Stomach smooth muscle (tissue), 2 donors: ENCODE data around the gene NR4A2.

ENCODE experiments used
- H3K27ac ChIP-seq: one replicate; pipeline ENCODE4 v1.7.0; 2013; ENCODE audit warnings: mild to moderate bottlenecking, low read length, inconsistent platforms
- H3K27me3 ChIP-seq, 2 donors: one replicate each; pipeline ENCODE4 v1.7.0; 2013; ENCODE audit warnings: low read length in 2 of 2; ENCODE audit not compliant: insufficient read depth in 2 of 2, control insufficient read depth in 1 of 2
- H3K36me3 ChIP-seq, 2 donors: one replicate each; pipeline ENCODE4 v1.7.0; 2013; ENCODE audit warnings: low read length in 2 of 2; ENCODE audit not compliant: control insufficient read depth in 2 of 2, insufficient read depth in 2 of 2
- H3K4me1 ChIP-seq: one replicate; pipeline ENCODE4 v1.7.0; 2013; ENCODE audit warnings: low read length; ENCODE audit not compliant: control insufficient read depth, insufficient read depth
- H3K4me3 ChIP-seq, 2 donors: one replicate each; pipeline ENCODE4 v1.7.0; 2013; ENCODE audit warnings: low read length in 2 of 2
- H3K9ac ChIP-seq, 2 donors: one replicate each; pipeline ENCODE4 v1.7.0; 2013; ENCODE audit warnings: low read length in 2 of 2, mild to moderate bottlenecking in 1 of 2
- H3K9me3 ChIP-seq, 2 donors: one replicate each; pipeline ENCODE4 v1.7.0; 2013; ENCODE audit warnings: low read length in 2 of 2; ENCODE audit not compliant: control insufficient read depth in 2 of 2
- donor health status: healthy.
- donor health status: Pancreatic carcinoma.

NR4A2 gene

GRCh38 chr2:156332534-156333273 lies at the start of gene NR4A2:
TSS of gene NR4A2 (minus strand) at chr2:156332721. CDS start at chr2:156330186, 2,535 bp downstream.
- Histone ChIP-seq H3K36me3 (peaks cover 0 to 6% of the 10 kb centered on the region in 2 donors), H3K9ac (peak within 1 kb of the TSS; percentile 94 to 95), H3K9me3 (no peaks in the 10 kb centered on the region), H3K4me1 (peaks cover 26% of the 10 kb centered on the region), H3K4me3 (peak within 1 kb of the TSS; percentile 91), H3K27me3 (peaks cover 0 to 19% of the 10 kb centered on the region in 2 donors), H3K27ac (peak within 1 kb of the TSS; percentile 99)

GRCh38 chr2:156380117-156380645 lies 47.7 kb upstream of the NR4A2 start:
- Histone ChIP-seq H3K9ac (no peak overlapping the region), H3K36me3 (no peaks in the 10 kb centered on the region), H3K27me3 (no peaks in the 10 kb centered on the region), H3K9me3 (no peaks in the 10 kb centered on the region), H3K4me3 (no peak overlapping the region), H3K4me1 (no peaks in the 10 kb centered on the region), H3K27ac (no peak overlapping the region)

GRCh38 chr2:156379714-156380113 lies 47.2 kb upstream of the NR4A2 start:
- Histone ChIP-seq H3K4me3 (no peak overlapping the region), H3K9ac (no peak overlapping the region), H3K27ac (no peak overlapping the region), H3K9me3 (no peaks in the 10 kb centered on the region), H3K27me3 (no peaks in the 10 kb centered on the region), H3K4me1 (no peaks in the 10 kb centered on the region), H3K36me3 (no peaks in the 10 kb centered on the region)

- H3K9ac ChIP-seq: no peak overlapping the region
- no peak overlapping the region for H3K27ac ChIP-seq
- no peaks in the 10 kb centered on the region for H3K27me3 ChIP-seq
- H3K4me1 ChIP-seq: no peaks in the 10 kb centered on the region
- H3K9me3 ChIP-seq: no peaks in the 10 kb centered on the region
- H3K4me3 ChIP-seq: no peak overlapping the region
- H3K36me3 ChIP-seq: no peaks in the 10 kb centered on the region
Measured at GRCh38 chr2:156379071-156379470, 46.5 kb upstream of the NR4A2 start.

GRCh38 chr2:156366753-156367152 lies 34.2 kb upstream of the NR4A2 start:
- Histone ChIP-seq H3K36me3 (no peaks in the 10 kb centered on the region), H3K4me3 (no peak overlapping the region)

GRCh38 chr2:156363141-156363540 lies 30.6 kb upstream of the NR4A2 start:
- H3K4me3 ChIP-seq: no peak overlapping the region
- no peaks in the 10 kb centered on the region for H3K36me3 ChIP-seq
- H3K27ac ChIP-seq: no peak overlapping the region

More at GRCh38 chr2:156366753-156367152, 34.2 kb upstream of the NR4A2 start:
- H3K9ac ChIP-seq: no peak overlapping the region
- no peaks in the 10 kb centered on the region for H3K4me1 ChIP-seq
- H3K27me3 ChIP-seq: no peaks in the 10 kb centered on the region
- no peaks in the 10 kb centered on the region for H3K9me3 ChIP-seq
- H3K27ac ChIP-seq: no peak overlapping the region

GRCh38 chr2:156356014-156356754 lies 23.7 kb upstream of the NR4A2 start:
- Histone ChIP-seq H3K36me3 (no peaks in the 10 kb centered on the region), H3K9me3 (no peaks in the 10 kb centered on the region), H3K27me3 (no peaks in the 10 kb centered on the region), H3K9ac (no peak overlapping the region), H3K4me3 (no peak overlapping the region), H3K27ac (no peak overlapping the region), H3K4me1 (no peaks in the 10 kb centered on the region)

More at GRCh38 chr2:156363141-156363540, 30.6 kb upstream of the NR4A2 start:
- Histone ChIP-seq H3K27me3 (no peaks in the 10 kb centered on the region), H3K9me3 (no peaks in the 10 kb centered on the region), H3K9ac (no peak overlapping the region), H3K4me1 (no peaks in the 10 kb centered on the region)

GRCh38 chr2:156352911-156353310 lies 20.4 kb upstream of the NR4A2 start:
- Histone ChIP-seq H3K27ac (no peak overlapping the region), H3K9ac (no peak overlapping the region), H3K4me3 (no peak overlapping the region), H3K36me3 (no peaks in the 10 kb centered on the region), H3K27me3 (no peaks in the 10 kb centered on the region), H3K4me1 (no peaks in the 10 kb centered on the region), H3K9me3 (no peaks in the 10 kb centered on the region)

- Histone ChIP-seq H3K9me3 (no peaks in the 10 kb centered on the region), H3K27ac (no peak overlapping the region), H3K4me3 (no peak overlapping the region), H3K36me3 (no peaks in the 10 kb centered on the region), H3K27me3 (no peaks in the 10 kb centered on the region), H3K4me1 (no peaks in the 10 kb centered on the region), H3K9ac (no peak overlapping the region)
Measured at GRCh38 chr2:156350374-156351142, 18.0 kb upstream of the NR4A2 start.

GRCh38 chr2:156349605-156350004 lies 17.1 kb upstream of the NR4A2 start:
- no peaks in the 10 kb centered on the region for H3K9me3 ChIP-seq
- no peaks in the 10 kb centered on the region for H3K36me3 ChIP-seq
- H3K27me3 ChIP-seq: no peaks in the 10 kb centered on the region

More at GRCh38 chr2:156349605-156350004, 17.1 kb upstream of the NR4A2 start:
- no peak overlapping the region for H3K4me3 ChIP-seq
- no peak overlapping the region for H3K9ac ChIP-seq
- H3K27ac ChIP-seq: no peak overlapping the region
- H3K4me1 ChIP-seq: no peaks in the 10 kb centered on the region
